ENCODE data around the gene ATG7. TPM values are rescaled to one million over a fixed set of nuclear protein-coding genes. Genes with fewer than 3 reads are reported as not detected.

Gene ATG7
- total and polyA plus RNA-seq, 9 donors = 10.2 to 54.5 (median 37.4) TPM

GRCh38 chr3:11555211-11555782, 283.1 kb downstream of the ATG7 start:
- DNase-seq = peak in 2 of 5 donors; percentile 35 to 36

GRCh38 chr3:11555881-11556633, 283.9 kb downstream of the ATG7 start:
- H3K4me3 ChIP-seq = no peak overlapping the region
- no peaks in the 10 kb centered on the region for H3K36me3 ChIP-seq
- peak in 2 of 5 donors; percentile 34 to 48 for DNase-seq
- TF ChIP-seq CTCF (IDR thresholded peaks at IDR 0.05) (no peak), POLR2A (IDR thresholded peaks at IDR 0.05) (no peak), EP300 (IDR thresholded peaks at IDR 0.05) (no peak)
- peak overlapping the region; percentile 57 to 74 for H3K27ac ChIP-seq
- no peaks in the 10 kb centered on the region for H3K9me3 ChIP-seq
- H3K27me3 ChIP-seq = no peaks in the 10 kb centered on the region
- intact Hi-C loops (cut with DNase I) = no loop called here
- WGBS, 3 donors = 84 to 89% (median 89%) methylated on average over 23 of the region's 23 CpGs
- peaks cover 41% of the 10 kb centered on the region for H3K4me1 ChIP-seq (ENCODE audit: insufficient read depth)

More at GRCh38 chr3:11555211-11555782, 283.1 kb downstream of the ATG7 start:
- 77 to 91% (median 87%) methylated on average over 6 to 13 of the region's 13 CpGs for WGBS, 3 donors
- Histone ChIP-seq H3K4me3 (no peak overlapping the region), H3K36me3 (no peaks in the 10 kb centered on the region), H3K4me1 (ENCODE audit: insufficient read depth) (peaks cover 38% of the 10 kb centered on the region), H3K27ac (peak overlapping the region; percentile 57 to 74), H3K27me3 (no peaks in the 10 kb centered on the region), H3K9me3 (no peaks in the 10 kb centered on the region)
- no peak for TF ChIP-seq EP300 (IDR thresholded peaks at IDR 0.05)
- TF ChIP-seq POLR2A (IDR thresholded peaks at IDR 0.05) = no peak
- no peak for TF ChIP-seq CTCF (IDR thresholded peaks at IDR 0.05)
- intact Hi-C loops (cut with DNase I) = no loop called here

GRCh38 chr3:11556851-11557644, 284.9 kb downstream of the ATG7 start:
- H3K27ac ChIP-seq = peak overlapping the region in 1 of 2 donors; percentile 23
- intact Hi-C loops (cut with DNase I) = no loop called here
- peak in 4 of 5 donors; percentile 62 to 72 (median 70) for DNase-seq
- H3K9me3 ChIP-seq = no peaks in the 10 kb centered on the region
- H3K4me3 ChIP-seq = no peak overlapping the region
- peaks cover 51% of the 10 kb centered on the region for H3K4me1 ChIP-seq (ENCODE audit: insufficient read depth)
- TF ChIP-seq EP300 (IDR thresholded peaks at IDR 0.05) (no peak), POLR2A (IDR thresholded peaks at IDR 0.05) (no peak), CTCF (IDR thresholded peaks at IDR 0.05) (no peak)
- 29 to 33% (median 30%) methylated on average over 16 of the region's 16 CpGs for WGBS, 3 donors
- no peaks in the 10 kb centered on the region for H3K36me3 ChIP-seq
- no peaks in the 10 kb centered on the region for H3K27me3 ChIP-seq

- peaks cover 53% of the 10 kb centered on the region for H3K4me1 ChIP-seq (ENCODE audit: insufficient read depth)
- no peaks in the 10 kb centered on the region for H3K27me3 ChIP-seq
- TF ChIP-seq CTCF (IDR thresholded peaks at IDR 0.05) = no peak
- no peak for TF ChIP-seq EP300 (IDR thresholded peaks at IDR 0.05)
- no peak for TF ChIP-seq POLR2A (IDR thresholded peaks at IDR 0.05)
- peak overlapping the region in 1 of 2 donors; percentile 23 for H3K27ac ChIP-seq
- 48 to 59% (median 57%) methylated on average over 13 of the region's 13 CpGs for WGBS, 3 donors
- H3K36me3 ChIP-seq = no peaks in the 10 kb centered on the region
- intact Hi-C loops (cut with DNase I) = no loop called here
- H3K4me3 ChIP-seq = no peak overlapping the region
- H3K9me3 ChIP-seq = no peaks in the 10 kb centered on the region
- peak in 2 of 5 donors; percentile 29 to 42 for DNase-seq
Measured at GRCh38 chr3:11558002-11558401, 285.8 kb downstream of the ATG7 start.
